D341Med (cell line): Measurements from ENCODE around the gene SMARCA4.

Source experiments
- DNase-seq: peaks from one replicate; pipeline ENCODE4 v3.0.0; 2012; ENCODE audit warnings: low spot score

Gene SMARCA4

DNA sequence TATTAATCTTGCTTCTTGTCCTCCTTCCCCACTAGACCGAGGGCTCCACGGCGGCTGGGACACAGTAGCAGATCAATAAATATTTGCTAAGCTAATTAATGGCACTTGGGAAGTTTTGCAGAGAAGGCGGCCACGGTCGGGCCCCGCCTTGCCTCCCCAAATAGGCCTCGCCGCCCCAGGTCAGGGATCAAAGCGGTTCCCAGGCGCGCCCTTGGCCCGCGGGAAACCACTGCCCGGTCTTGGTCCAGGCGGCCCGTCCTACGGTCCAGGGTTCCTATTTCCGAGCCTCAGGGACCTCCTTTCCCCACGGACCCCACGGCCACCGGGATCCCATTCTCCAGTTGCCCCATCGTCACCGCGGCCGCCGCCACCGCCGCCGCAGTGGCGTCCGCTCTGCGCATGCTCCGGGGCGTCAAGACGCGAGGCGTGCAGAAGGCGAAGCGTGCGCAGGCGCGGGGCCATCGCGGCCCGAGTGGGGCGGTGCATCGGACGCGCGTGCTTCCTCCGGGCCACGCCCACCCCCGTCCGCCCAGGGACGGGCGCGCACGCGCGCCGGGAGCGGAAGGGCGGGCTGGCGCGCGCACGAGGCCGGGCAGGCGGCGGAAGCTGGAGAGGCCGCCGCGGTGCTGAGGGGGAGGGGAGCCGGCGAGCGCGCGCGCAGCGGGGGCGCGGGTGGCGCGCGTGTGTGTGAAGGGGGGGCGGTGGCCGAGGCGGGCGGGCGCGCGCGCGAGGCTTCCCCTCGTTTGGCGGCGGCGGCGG lies at the start of gene SMARCA4:
Gene SMARCA4, plus strand, starts transcription at position 717 of the 759 bp plus-strand sequence. CDS start 23,122 bp downstream, outside the sequence.
- peak; percentile 100 for DNase-seq

DNA sequence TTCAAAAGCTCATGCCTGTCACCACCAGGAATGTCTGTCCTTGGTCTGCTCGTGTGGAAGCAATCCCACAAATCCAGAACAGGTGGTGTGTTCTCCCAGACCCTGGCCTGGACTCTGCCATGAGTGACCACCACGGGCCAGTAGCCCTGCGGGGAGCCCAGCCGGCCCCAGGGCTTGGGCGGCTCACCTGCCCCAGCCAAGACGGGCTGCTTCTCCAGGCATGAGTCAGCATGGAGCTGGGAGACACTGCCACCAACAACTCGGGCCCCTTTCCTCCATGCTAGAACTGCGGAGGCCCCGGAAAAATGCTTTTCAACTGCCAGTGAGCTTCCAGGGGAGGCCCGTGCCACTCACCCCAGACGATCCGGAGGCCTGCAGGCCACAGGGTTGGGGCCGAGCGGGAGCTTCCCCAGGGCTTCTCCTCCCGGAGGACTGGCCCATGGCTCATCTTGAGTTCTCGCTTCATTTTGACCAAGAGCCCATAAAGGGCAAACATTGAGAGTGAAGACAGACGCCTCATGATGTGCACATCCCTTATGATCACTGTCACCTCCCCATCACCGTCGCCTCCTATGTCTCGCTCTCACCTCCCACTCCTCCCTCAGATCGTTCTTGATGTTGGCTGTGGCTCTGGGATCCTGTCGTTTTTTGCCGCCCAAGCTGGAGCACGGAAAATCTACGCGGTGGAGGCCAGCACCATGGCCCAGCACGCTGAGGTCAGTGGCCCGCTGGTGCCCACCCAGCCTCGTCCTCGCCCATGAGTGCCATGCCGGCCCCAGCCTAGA lies 49.1 kb upstream of the SMARCA4 start:
- no peak for DNase-seq

DNA sequence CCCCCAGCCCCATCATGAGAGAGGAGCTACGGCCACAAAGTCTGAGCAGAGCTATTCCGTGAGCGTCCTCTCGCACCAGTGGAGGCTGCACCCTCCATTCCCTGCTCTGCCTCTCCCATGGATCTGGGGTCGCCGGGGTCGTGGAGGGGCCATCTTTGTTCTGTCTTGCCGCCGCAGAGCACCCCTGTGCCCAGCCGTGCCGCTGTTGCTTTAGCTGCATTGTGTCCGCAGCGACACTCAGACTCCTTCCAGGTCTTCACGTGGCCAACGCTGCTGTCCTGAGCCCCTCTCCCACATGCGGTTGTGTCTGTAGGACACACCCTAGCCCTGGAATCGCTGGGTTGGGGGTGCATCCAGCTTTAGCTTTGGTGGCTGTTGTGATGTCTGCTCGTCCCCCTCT lies 48.2 kb upstream of the SMARCA4 start:
- DNase-seq, result no peak

DNA sequence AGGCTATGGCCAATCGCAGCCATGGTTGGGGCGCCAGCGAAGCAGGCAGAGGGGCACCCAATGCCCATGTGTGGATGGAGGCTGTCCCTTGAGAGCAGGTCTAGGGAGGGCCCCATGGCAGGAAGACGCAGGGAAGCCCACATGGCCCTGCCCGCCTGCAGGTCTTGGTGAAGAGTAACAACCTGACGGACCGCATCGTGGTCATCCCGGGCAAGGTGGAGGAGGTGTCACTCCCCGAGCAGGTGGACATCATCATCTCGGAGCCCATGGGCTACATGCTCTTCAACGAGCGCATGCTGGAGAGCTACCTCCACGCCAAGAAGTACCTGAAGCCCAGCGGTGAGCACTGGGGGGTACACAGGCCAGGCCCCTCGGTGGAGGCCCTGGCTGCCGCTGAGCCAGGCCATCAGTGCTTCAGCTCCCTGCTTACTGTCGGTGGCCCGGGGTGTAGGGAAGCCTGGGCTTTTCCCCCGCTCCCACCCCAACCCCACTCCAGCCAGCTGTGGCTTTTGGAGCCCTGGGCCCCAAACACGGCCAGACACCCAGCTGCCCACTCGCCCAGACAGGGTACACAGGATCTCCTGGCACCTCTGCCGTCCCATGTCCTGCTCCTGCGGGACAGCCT lies 47.0 kb upstream of the SMARCA4 start:
- no peak for DNase-seq

DNA sequence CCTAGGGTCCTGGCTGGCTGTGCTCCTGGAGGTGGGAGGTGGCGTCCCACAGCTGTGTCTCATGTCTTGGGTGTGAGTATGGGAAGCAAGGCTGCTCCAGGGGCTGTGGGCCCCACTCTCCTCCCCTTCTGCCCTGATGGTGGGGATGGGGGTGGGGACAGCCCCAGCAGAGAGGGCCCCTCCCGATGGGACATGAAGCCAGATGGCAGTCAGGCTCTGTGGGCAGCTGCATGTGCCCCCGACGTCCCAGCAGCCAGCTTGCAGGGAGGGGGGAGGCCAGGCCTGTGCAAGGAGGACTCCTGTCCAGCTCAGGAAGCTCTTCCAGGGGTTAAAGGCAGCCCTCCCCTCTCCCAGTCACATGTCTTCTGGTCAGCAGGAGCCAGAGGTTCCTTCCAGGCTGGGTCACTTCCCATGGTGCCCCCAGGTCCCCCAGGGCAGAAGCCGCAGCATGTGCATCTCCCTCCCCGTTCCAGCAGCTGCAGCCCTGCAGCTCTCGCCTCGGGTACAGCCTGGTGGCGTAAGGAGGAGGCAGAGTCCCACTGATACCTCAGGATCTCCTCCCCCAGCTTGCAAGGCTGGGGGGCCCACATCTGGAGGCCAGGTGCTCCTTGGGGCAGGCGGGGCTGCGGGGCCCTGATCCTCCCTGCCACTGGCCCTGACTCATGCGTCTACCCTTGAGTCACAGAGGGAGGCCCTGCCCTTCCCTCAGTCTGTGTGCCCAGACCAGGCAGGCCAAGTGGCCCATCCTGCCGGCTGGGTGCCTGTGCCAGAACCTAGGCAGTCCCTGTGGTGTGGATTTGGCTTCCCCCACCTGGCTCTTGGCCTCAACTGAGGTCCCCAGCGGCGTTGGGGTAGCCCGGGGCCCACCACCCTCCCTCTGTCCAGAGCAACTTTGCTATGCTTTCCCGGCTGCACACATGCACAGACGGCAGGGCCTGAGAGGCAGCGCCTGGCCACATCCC lies 45.4 kb upstream of the SMARCA4 start:
- DNase-seq, result no peak

DNA sequence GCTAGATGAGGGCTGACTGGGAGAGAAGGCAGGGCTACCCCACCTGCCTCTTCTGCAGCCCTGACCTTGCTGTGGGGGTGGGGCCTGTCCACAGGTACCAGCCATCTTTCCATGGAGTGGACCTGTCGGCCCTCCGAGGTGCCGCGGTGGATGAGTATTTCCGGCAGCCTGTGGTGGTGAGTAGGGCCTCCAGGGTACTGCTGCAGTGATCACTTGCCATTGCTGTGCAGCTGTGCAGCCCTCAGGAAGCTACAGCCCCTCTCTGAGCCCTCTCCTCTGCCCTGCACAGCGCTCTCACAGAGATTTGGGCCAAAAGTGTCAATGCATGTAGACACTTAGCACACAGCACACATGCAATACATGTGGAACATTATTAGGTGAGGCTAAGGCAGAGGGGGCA lies 44.2 kb upstream of the SMARCA4 start:
- DNase-seq, result no peak

DNA sequence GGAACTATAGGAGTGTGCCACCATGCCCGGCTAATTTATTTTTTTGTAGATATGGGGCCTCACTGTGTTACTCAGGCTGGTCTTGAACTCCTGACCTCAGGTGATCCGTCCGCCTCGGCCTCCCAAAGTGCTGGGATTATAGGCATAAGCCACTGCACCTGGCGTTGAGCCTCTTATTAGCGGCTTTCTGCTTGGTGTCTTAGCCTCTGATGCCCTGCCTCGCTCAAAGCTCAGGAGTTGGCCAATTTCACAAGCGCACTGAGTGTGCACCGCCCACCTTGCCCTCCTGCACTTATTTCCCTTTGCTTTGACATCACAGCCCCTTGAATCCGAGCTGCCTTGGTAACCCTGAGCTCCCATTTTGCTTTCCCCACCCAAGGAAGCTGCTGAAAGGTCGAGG lies 42.5 kb upstream of the SMARCA4 start:
- peak; percentile 63 for DNase-seq

DNA sequence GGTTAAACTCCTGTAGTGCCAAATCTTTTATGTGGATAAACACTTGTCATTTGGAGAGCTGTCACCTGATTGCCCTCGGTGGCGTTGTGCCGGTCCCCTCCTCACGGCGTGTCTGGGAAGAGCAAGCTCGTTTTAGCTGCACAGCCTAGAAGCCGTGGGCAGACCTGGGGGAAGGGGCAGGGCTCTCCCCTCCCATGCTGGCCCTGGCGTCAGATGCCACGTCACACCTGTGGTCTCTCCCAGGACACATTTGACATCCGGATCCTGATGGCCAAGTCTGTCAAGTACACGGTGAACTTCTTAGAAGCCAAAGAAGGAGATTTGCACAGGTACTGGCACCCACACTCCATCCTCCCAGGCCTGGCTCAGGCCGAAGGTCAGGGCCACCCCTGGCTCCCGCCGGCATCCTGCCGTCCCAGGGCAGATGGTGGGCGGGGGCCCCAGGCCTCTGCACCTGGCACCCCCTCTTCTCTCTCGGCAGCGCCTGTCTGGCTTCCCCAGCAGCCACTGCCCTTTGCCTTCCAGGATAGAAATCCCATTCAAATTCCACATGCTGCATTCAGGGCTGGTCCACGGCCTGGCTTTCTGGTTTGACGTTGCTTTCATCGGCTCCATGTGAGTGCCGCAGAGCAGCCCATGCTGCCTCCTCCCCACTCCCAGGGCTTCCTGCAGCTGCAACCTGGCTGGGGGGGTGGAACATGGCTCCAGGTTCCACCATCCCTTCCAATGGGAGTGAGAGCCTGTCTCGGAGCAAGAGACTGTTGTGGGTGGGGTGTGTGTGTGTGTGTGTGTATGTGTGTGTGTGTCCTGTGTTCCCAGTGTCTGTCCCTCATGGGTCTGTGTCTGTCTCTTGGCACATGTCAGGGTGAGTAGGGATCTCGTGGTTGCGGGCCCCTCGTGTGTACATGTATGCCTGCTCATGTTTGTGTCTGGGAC lies 41.2 kb upstream of the SMARCA4 start:
- DNase-seq, result peak; percentile 31

DNA sequence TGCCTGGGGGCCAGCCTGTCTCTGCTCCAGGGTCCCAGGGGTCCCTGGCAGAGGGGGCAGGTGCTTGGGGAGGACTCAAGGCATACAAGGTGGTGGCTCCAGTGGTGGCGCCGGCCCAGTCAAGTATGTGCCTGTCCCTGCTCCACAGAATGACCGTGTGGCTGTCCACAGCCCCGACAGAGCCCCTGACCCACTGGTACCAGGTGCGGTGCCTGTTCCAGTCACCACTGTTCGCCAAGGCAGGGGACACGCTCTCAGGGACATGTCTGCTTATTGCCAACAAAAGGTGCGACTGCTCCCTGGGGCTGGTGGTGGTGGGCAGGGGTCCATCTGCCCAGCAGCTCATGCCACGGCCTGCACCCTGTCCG lies 40.6 kb upstream of the SMARCA4 start:
- peak; percentile 20 for DNase-seq

DNA sequence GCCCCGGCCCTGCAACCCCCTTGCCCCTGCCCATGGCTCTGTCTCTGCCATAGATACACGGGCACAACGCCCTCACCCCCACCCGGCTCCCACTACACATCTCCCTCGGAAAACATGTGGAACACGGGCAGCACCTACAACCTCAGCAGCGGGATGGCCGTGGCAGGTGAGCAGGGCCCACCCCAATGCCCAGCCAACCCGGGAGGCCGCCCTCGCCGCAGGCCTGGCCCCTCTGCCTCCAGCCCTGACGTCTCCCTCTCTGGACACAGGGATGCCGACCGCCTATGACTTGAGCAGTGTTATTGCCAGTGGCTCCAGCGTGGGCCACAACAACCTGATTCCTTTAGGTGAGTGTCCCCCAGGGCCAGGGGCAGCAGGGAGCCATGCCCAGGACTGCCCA lies 40.0 kb upstream of the SMARCA4 start:
- DNase-seq, result no peak

DNA sequence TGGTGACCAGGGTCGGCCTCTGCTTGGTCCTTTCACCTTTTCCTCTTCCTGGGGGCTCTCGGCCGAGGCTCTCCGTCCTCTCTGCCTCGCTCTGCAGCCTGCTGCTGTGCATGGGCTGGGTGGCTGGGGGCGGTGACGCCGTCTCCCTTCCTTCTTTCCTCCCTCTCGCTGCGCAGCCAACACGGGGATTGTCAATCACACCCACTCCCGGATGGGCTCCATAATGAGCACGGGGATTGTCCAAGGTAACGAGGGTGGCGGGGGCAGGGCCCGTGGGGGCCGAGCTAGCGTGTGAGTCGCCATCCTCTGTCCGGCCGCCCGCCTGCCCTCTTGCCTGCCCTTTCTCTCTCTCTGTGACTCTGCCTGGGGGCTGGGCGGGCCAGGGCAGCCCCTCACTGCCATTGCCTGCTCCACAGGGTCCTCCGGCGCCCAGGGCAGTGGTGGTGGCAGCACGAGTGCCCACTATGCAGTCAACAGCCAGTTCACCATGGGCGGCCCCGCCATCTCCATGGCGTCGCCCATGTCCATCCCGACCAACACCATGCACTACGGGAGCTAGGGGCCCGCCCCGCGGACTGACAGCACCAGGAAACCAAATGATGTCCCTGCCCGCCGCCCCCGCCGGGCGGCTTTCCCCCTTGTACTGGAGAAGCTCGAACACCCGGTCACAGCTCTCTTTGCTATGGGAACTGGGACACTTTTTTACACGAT lies 39.5 kb upstream of the SMARCA4 start:
- peak; percentile 27 for DNase-seq

DNA sequence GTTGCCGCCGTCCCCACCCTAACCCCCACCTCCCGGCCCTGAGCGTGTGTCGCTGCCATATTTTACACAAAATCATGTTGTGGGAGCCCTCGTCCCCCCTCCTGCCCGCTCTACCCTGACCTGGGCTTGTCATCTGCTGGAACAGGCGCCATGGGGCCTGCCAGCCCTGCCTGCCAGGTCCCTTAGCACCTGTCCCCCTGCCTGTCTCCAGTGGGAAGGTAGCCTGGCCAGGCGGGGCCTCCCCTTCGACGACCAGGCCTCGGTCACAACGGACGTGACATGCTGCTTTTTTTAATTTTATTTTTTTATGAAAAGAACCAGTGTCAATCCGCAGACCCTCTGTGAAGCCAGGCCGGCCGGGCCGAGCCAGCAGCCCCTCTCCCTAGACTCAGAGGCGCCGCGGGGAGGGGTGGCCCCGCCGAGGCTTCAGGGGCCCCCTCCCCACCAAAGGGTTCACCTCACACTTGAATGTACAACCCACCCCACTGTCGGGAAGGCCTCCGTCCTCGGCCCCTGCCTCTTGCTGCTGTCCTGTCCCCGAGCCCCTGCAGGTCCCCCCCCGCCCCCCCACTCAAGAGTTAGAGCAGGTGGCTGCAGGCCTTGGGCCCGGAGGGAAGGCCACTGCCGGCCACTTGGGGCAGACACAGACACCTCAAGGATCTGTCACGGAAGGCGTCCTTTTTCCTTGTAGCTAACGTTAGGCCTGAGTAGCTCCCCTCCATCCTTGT lies 38.8 kb upstream of the SMARCA4 start:
- DNase-seq, result peak; percentile 33

DNA sequence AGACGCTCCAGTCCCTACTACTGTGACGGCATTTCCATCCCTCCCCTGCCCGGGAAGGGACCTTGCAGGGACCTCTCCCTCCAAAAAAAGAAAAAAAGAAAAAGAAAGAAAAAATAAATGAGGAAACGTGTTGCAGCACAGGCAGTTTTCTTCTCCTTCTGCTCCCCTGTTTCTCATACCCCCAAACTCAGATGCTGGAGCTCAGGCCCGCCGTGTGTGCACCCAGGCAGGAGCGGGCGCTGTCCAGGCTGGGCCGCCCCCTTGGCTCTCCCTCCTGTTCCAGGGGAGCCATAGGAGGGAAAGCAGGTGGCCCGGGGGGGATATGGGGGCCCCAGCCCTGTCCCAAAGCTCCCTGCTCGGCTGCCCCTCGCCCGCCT lies 38.2 kb upstream of the SMARCA4 start:
- DNase-seq, result peak; percentile 24

DNA sequence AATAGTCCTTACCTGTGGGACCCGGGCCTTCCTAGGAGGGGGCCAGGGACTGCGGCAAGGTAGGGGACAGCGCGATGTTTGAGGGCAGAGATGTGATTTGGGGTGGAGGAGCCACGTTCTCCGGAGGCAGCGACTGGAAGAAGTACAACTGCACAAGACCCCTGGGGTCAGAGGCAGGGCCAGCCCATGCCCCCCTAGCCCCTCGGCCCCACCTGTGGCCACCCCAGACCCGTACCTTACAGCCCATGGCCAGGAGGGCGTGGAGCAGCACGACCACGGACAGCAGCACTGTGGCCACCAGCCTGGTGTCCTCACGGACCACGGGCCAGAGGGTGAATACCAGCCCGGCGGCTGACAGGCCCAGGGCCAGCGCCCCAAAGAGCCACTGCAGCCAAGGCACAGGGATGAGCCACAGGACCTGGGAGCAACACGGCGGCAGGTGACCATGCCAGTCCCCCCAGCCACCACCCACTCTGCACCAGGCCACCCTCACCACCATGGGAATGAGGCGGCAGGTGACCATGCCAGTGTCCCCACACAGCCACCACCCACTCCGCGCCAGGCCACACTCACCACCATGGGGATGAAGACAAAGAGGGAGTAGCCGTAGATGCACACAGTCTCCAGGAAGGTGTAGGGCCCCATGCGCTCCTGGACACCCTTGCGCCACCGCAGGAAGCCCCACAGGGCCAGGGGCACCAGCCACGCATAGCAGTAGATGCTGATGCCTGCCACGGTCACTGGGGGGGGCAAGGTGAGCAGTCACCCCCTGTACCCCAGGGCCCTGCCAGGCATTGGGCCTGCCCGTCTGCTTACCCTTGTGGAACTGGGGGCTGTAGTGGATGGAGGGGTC lies 37.3 kb upstream of the SMARCA4 start:
- DNase-seq, result peak; percentile 20

DNA sequence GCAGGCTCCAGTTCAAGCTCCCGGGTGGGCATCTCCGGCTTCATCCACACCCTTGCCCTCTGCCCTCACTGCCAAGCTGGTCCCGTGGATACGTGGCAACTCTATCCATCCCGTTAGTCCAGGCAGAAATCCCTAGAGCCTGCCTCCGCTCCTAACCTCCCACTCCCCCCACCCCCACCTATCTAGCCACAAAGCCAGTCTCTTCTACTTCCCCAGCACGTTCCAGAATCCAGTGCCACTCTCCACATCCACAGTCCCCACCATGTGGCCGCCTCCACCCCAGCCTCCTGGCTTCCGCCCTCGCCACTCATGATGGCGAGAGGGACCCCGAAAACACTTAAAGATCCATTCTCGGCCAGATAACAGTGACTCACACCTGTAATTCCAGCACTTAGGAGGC lies 36.2 kb upstream of the SMARCA4 start:
- peak; percentile 8 for DNase-seq

DNA sequence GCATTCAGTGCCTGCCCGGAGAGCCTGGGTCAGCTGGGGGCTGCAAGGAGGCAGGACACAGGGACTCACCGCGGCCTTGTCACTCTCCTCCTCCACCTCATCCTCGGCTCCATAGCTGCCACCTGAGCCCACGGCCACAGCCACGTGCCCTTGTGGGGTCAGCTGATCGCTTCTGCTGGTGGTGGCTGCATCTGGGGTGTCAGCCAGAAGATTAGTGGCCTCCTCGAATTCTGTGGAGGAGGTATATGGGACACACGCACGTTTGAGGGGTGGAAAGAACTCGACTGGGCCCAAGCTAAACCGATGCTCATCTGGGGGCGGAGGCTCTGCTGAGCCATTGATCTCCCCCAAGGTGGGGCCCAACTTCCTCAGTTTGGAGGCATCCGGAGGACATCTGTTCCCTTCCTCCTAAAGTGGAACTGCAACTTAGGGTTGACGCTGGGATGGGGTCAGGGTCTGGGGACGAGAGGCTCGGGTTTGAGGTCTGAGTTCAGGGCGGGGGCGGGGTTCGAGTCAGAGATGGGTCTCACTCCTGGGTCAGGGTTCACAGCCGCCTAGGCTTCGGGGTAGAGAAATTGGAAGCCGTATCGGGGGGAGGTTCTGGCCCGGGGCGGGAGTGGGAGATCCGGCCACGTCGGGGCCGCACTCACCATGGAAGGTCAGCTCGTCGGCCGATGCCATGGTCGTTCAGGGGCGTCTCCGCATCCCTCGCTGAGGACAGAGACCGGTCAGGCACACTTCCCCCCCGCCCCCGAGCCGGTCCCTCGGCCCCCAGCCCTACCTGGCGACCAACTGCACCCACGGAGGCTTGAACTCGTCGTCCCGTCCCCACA lies 32.9 kb upstream of the SMARCA4 start:
- DNase-seq, result peak; percentile 38

DNA sequence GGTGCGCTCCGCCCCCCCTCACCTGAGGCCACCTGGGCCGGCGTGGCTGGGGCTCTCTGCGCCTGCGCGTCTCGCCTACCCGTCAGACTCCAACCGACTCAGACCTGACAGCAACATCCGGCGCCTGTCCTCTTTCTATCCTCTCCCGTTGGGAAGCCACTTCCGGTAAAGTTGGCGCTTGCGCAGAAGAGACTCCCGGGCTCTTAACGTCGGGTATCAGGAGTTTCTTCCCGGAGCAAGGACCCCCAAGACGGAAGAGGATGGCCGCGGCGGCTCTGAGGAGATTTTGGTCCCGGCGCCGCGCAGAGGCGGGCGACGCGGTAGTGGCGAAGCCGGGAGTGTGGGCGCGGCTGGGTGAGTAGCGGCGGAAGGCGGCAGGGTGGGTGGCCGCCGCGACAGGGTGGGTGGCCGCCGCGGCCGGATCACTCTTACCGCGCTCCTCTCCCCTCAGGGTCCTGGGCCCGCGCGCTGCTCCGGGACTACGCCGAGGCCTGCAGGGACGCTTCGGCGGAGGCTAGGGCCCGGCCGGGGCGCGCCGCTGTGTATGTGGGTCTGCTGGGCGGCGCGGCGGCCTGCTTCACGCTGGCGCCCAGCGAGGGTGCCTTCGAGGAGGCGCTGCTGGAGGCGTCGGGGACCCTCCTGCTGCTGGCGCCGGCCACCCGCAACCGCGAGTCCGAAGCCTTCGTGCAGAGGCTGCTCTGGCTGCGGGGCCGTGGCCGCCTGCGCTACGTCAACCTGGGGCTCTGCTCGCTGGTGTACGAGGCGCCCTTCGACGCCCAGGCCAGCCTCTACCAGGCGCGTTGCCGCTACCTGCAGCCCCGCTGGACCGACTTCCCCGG lies 32.0 kb upstream of the SMARCA4 start, which contains the start of the genes TIMM29 and YIPF2:
Gene TIMM29, plus strand, starts transcription at position 249 of the 839 bp plus-strand sequence. Its CDS starts 12 bp downstream, at position 261.
Gene YIPF2, minus strand, starts transcription at position 77 of the 839 bp plus-strand sequence. CDS start 229 bp downstream, outside the sequence.
- peak; percentile 96 for DNase-seq
